HepG2 (cell line): ENCODE data around the gene XDH.

Experiments
- CEBPB ChIP-seq: IDR thresholded peaks from 2 replicates; pipeline ENCODE4 v1.6.1; 2011; ENCODE audit warnings: low read depth, low read length, improper control_type of control experiment, borderline replicate concordance
- MAFF ChIP-seq: IDR thresholded peaks from 2 replicates; pipeline ENCODE4 v1.6.1; 2011; ENCODE audit warnings: low read depth, low read length, improper control_type of control experiment
- MEF2D ChIP-seq: sonication (generic); formaldehyde crosslinking; IDR thresholded peaks from 2 replicates; pipeline ENCODE4 v1.5.1; 2020; ENCODE audit warnings: mild to moderate bottlenecking, missing genetic modification reagents
- NFYB ChIP-seq: sonication (generic); formaldehyde crosslinking; IDR thresholded peaks from 2 replicates; pipeline ENCODE4 v1.4.0; 2020; ENCODE audit warnings: missing genetic modification reagents
- POLR2A ChIP-seq, 2 experiments: IDR thresholded peaks; 2 replicates each; pipeline ENCODE4 v1.6.1; 2011; ENCODE audit warnings: low read depth in 2 of 2, low read length in 2 of 2, mild to moderate bottlenecking in 1 of 2, moderate library complexity in 1 of 2; ENCODE audit not compliant: insufficient read depth in 1 of 2
- ZNF83 ChIP-seq: sonication (generic); formaldehyde crosslinking; IDR thresholded peaks from 2 replicates; pipeline ENCODE4 v1.4.0; 2020; ENCODE audit warnings: missing genetic modification reagents, mild to moderate bottlenecking, borderline replicate concordance
- TF ChIP-seq, protein P1 (sequence below), 2 experiments: sonication (generic) in 1 of 2; formaldehyde crosslinking in 1 of 2; IDR thresholded peaks; 2 replicates each; pipeline versions ENCODE4 v1.4.0 to v1.6.1; 2016 to 2020; ENCODE audit warnings: borderline replicate concordance in 1 of 2, low read depth in 1 of 2, mild to moderate bottlenecking in 1 of 2, missing genetic modification reagents in 1 of 2
- TF ChIP-seq, protein P2 (sequence below): sonication (generic); formaldehyde crosslinking; IDR thresholded peaks from 2 replicates; pipeline ENCODE4 v1.4.0; 2020; ENCODE audit warnings: mild to moderate bottlenecking, missing genetic modification reagents, borderline replicate concordance

- TF ChIP-seq ZNF83 (CRISPR knock-in tag) (no peak), MAFF (no peak), POLR2A (IDR thresholded peaks at IDR 0.05; ENCODE audit: insufficient read depth in 1 of 2, low read depth in 2 of 2, low read length in 2 of 2) (no peak), MEF2D (no peak), CEBPB (peak; percentile 80; the same call in 1 of the 2 replicates), NFYB (CRISPR knock-in tag) (no peak)
- TF ChIP-seq, protein P1, sequence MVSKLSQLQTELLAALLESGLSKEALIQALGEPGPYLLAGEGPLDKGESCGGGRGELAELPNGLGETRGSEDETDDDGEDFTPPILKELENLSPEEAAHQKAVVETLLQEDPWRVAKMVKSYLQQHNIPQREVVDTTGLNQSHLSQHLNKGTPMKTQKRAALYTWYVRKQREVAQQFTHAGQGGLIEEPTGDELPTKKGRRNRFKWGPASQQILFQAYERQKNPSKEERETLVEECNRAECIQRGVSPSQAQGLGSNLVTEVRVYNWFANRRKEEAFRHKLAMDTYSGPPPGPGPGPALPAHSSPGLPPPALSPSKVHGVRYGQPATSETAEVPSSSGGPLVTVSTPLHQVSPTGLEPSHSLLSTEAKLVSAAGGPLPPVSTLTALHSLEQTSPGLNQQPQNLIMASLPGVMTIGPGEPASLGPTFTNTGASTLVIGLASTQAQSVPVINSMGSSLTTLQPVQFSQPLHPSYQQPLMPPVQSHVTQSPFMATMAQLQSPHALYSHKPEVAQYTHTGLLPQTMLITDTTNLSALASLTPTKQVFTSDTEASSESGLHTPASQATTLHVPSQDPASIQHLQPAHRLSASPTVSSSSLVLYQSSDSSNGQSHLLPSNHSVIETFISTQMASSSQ (IDR thresholded peaks at IDR 0.05; ENCODE audit: low read depth) = no peak
- TF ChIP-seq, protein P1 (CRISPR knock-in tag; IDR thresholded peaks at IDR 0.05; ENCODE audit: borderline replicate concordance) = no peak
- TF ChIP-seq, protein P2, sequence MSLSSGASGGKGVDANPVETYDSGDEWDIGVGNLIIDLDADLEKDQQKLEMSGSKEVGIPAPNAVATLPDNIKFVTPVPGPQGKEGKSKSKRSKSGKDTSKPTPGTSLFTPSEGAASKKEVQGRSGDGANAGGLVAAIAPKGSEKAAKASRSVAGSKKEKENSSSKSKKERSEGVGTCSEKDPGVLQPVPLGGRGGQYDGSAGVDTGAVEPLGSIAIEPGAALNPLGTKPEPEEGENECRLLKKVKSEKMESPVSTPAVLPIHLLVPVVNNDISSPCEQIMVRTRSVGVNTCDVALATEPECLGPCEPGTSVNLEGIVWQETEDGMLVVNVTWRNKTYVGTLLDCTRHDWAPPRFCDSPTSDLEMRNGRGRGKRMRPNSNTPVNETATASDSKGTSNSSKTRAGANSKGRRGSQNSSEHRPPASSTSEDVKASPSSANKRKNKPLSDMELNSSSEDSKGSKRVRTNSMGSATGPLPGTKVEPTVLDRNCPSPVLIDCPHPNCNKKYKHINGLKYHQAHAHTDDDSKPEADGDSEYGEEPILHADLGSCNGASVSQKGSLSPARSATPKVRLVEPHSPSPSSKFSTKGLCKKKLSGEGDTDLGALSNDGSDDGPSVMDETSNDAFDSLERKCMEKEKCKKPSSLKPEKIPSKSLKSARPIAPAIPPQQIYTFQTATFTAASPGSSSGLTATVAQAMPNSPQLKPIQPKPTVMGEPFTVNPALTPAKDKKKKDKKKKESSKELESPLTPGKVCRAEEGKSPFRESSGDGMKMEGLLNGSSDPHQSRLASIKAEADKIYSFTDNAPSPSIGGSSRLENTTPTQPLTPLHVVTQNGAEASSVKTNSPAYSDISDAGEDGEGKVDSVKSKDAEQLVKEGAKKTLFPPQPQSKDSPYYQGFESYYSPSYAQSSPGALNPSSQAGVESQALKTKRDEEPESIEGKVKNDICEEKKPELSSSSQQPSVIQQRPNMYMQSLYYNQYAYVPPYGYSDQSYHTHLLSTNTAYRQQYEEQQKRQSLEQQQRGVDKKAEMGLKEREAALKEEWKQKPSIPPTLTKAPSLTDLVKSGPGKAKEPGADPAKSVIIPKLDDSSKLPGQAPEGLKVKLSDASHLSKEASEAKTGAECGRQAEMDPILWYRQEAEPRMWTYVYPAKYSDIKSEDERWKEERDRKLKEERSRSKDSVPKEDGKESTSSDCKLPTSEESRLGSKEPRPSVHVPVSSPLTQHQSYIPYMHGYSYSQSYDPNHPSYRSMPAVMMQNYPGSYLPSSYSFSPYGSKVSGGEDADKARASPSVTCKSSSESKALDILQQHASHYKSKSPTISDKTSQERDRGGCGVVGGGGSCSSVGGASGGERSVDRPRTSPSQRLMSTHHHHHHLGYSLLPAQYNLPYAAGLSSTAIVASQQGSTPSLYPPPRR = no peak
These were observed 87.0 kb downstream of the XDH start for GRCh38 chr2:31327505-31327904.
